SJSA1 (cell line): ENCODE measurements around the gene ZBTB18. TPM values are rescaled to one million over a fixed set of nuclear protein-coding genes. Genes with fewer than 3 reads are reported as not detected.
A peak's percentile ranks its signal among the peaks of the same experiment; 100 is the strongest.

Experiments
- DNase-seq, 2 experiments: peaks; one replicate each; pipeline ENCODE4 v3.0.0-alpha.2; 2015 to 2020; ENCODE audit warnings: low spot score in 2 of 2, low read depth in 1 of 2
- H3K27ac ChIP-seq: fragments of 250-450 bp; sonication (Bioruptor Pico); 2 replicates; pipeline ENCODE4 v1.5.1; 2020; ENCODE audit warnings: mild to moderate bottlenecking, moderate library complexity
- H3K27me3 ChIP-seq: fragments of 250-450 bp; sonication (Bioruptor Pico); replicated peaks from 2 replicates; pipeline ENCODE4 v1.5.1; 2020; ENCODE audit warnings: mild to moderate bottlenecking, moderate library complexity
- H3K36me3 ChIP-seq: fragments of 250-450 bp; sonication (Bioruptor Pico); 2 replicates; pipeline ENCODE4 v1.5.1; 2020; ENCODE audit warnings: mild to moderate bottlenecking
- H3K4me1 ChIP-seq: fragments of 250-450 bp; sonication (Bioruptor Pico); replicated peaks from 2 replicates; pipeline ENCODE4 v1.6.1; 2021; ENCODE audit warnings: mild to moderate bottlenecking
- H3K4me3 ChIP-seq: fragments of 250-450 bp; sonication (Bioruptor Pico); 2 replicates; pipeline ENCODE4 v1.5.1; 2020; ENCODE audit warnings: mild to moderate bottlenecking
- H3K9me3 ChIP-seq: fragments of 250-450 bp; sonication (Bioruptor Pico); replicated peaks from 2 replicates; pipeline ENCODE4 v1.5.1; 2020; ENCODE audit warnings: mild to moderate bottlenecking
- total RNA-seq: library from RNA; depleted of rRNA; stranded (reverse); fragments of >200 nt; shearing (Covaris generic); gene quantifications from 2 replicates; pipeline ENCODE4 v1.2.3, GENCODE V29; 2014; rRNA removed

ZBTB18 gene
- total RNA-seq, 1 experiment from 2014 or later, result 36.2 TPM

DNA sequence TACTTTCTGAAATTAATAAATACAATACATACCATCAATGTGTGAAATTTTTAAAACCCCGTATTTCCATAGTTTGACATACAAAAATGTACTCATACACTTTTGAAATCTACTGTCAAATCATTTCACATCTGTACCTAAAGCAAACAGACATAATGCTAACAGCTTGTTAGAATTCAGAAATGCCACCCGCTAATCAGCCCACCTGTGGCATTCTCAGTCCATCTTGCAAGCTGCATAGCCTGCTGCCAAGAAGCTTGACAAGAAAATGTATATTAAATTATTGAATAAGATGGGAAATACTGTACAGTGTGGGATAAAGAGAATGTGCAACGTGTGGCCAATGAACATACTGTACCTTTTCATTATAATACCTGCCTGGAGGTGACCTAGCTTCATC lies 55.1 kb downstream of the ZBTB18 start:
- no peaks in the 10 kb centered on the region for H3K36me3 ChIP-seq
- no peak for DNase-seq
- H3K27me3 ChIP-seq, result no peaks in the 10 kb centered on the region
- H3K9me3 ChIP-seq, result no peaks in the 10 kb centered on the region
- peak overlapping the region; percentile 61 for H3K27ac ChIP-seq
- H3K4me3 ChIP-seq, result no peak overlapping the region
- H3K4me1 ChIP-seq, result peaks cover 45% of the 10 kb centered on the region

Other genes starting within 250 kb of the ZBTB18 start
- 33.7 and 55.0 TPM in 2 replicates for gene AKT3, start 201.0 kb upstream of the ZBTB18 start, total RNA-seq